SU-DHL-6 (cell line): ENCODE data around the gene SMC2.

ENCODE experiments used
- H2AFZ ChIP-seq: fragments of 200-600 bp; sonication (generic); 2 replicates; pipeline ENCODE4 v1.6.1; 2014; ENCODE audit warnings: low read depth, mild to moderate bottlenecking, moderate library complexity, mixed read lengths, antibody characterized with exemption, low read length; ENCODE audit not compliant: severe bottlenecking
- H3F3A ChIP-seq: fragments of 200-600 bp; shearing (Covaris generic); 2 replicates; pipeline ENCODE4 v1.6.0; 2016; ENCODE audit warnings: antibody characterized with exemption, mild to moderate bottlenecking; ENCODE audit not compliant: insufficient read depth
- H3K27ac ChIP-seq: fragments of 200-600 bp; sonication (generic); 2 replicates; pipeline ENCODE4 v1.5.1; 2016; ENCODE audit warnings: low read depth, mild to moderate bottlenecking, low read length, moderate library complexity, mixed read lengths
- H3K27me3 ChIP-seq: fragments of 200-600 bp; sonication (generic), shearing (Covaris generic); 2 replicates; pipeline ENCODE4 v1.6.0; 2014; ENCODE audit warnings: mild to moderate bottlenecking, low read length
- H3K36me3 ChIP-seq: fragments of 200-600 bp; sonication (generic); 2 replicates; pipeline ENCODE4 v1.6.1; 2014; ENCODE audit warnings: mild to moderate bottlenecking, low read length, mixed read lengths
- H3K4me2 ChIP-seq: fragments of 300-600, 200-600 bp; shearing (Covaris generic), sonication (generic); 2 replicates; pipeline ENCODE4 v1.6.0; 2014; ENCODE audit warnings: low read length, low read depth, mild to moderate bottlenecking; ENCODE audit not compliant: poor library complexity, severe bottlenecking
- H3K4me3 ChIP-seq: fragments of 200-600 bp; sonication (generic); 2 replicates; pipeline ENCODE4 v1.5.1; 2014; ENCODE audit warnings: antibody characterized with exemption, low read length, mild to moderate bottlenecking, mixed read lengths; ENCODE audit not compliant: insufficient read depth, poor library complexity, severe bottlenecking
- H3K79me2 ChIP-seq: fragments of 200-600 bp; sonication (generic); 2 replicates; pipeline ENCODE4 v1.6.1; 2014; ENCODE audit warnings: mild to moderate bottlenecking, low read length, moderate library complexity; ENCODE audit not compliant: insufficient read depth
- H3K9ac ChIP-seq: fragments of 200-600 bp; sonication (generic); 2 replicates; pipeline ENCODE4 v1.7.0; 2014; ENCODE audit warnings: mild to moderate bottlenecking, low read length
- H3K9me2 ChIP-seq: fragments of 200-600 bp; sonication (generic); replicated peaks from 2 replicates; pipeline ENCODE4 v1.6.1; 2014; ENCODE audit warnings: low read length; ENCODE audit not compliant: insufficient read depth
- H3K9me3 ChIP-seq: fragments of 200-600 bp; sonication (generic); 2 replicates; pipeline ENCODE4 v1.6.1; 2014; ENCODE audit warnings: low read length, mixed read lengths; ENCODE audit not compliant: insufficient read depth
- H4K20me1 ChIP-seq: fragments of 200-600 bp; sonication (generic); 2 replicates; pipeline ENCODE4 v1.6.1; 2014; ENCODE audit warnings: low read depth, mild to moderate bottlenecking, antibody characterized with exemption, low read length, moderate library complexity, mixed read lengths
- CTCF ChIP-seq: fragments of 200-600 bp; sonication (generic); IDR thresholded peaks from one replicate; pipeline ENCODE4 v1.5.1; 2017; ENCODE audit warnings: antibody characterized with exemption, mild to moderate bottlenecking, low read length, moderate library complexity; ENCODE audit not compliant: insufficient read depth, poor library complexity, severe bottlenecking
- EZH2phosphoT487 ChIP-seq: fragments of 200-600 bp; sonication (generic), shearing (Covaris generic); conservative IDR thresholded peaks from 2 replicates; pipeline ENCODE4 v1.6.1; 2018; ENCODE audit warnings: mild to moderate bottlenecking, antibody characterized with exemption, low read length, moderate library complexity, mixed read lengths

Gene SMC2

GRCh38 chr9:104094534-104095015 is 466 bp downstream of the SMC2 start:
- Histone ChIP-seq H3K27me3 (no peaks in the 10 kb centered on the region), H3K4me3 (peak overlapping the region; percentile 95), H3K4me2 (peak overlapping the region; percentile 96), H3K79me2 (peaks cover 58% of the 10 kb centered on the region), H3K9me3 (no peaks in the 10 kb centered on the region), H3K9ac (peak overlapping the region; percentile 98), H3F3A (no peaks in the 10 kb centered on the region), H3K9me2 (no peaks in the 10 kb centered on the region), H3K36me3 (peaks cover 21% of the 10 kb centered on the region), H4K20me1 (no peaks in the 10 kb centered on the region), H2AFZ (peak overlapping the region; percentile 96), H3K27ac (peak overlapping the region; percentile 85)
- TF ChIP-seq EZH2phosphoT487 (no peak), CTCF (no peak)

GRCh38 chr9:104099630-104100029 is 5.5 kb downstream of the SMC2 start:
- no peak overlapping the region for H3K4me2 ChIP-seq
- H4K20me1 ChIP-seq: no peaks in the 10 kb centered on the region
- no peaks in the 10 kb centered on the region for H3K9me3 ChIP-seq
- TF ChIP-seq EZH2phosphoT487 (no peak), CTCF (no peak)
- no peak overlapping the region for H3K27ac ChIP-seq
- peaks cover 48% of the 10 kb centered on the region for H3K79me2 ChIP-seq
- H3K4me3 ChIP-seq: no peak overlapping the region
- H3K36me3 ChIP-seq: peaks cover 62% of the 10 kb centered on the region
- H3K27me3 ChIP-seq: no peaks in the 10 kb centered on the region
- no peaks in the 10 kb centered on the region for H3K9me2 ChIP-seq
- H3K9ac ChIP-seq: no peak overlapping the region
- H2AFZ ChIP-seq: no peak overlapping the region
- H3F3A ChIP-seq: 0 out of 2 replicates have a peak, but pooled peaks cover 4% of the 10 kb centered on the region

GRCh38 chr9:104104360-104104759 is 10.3 kb downstream of the SMC2 start:
- 0 out of 2 replicates have a peak, but pooled peaks cover 2% of the 10 kb centered on the region for H4K20me1 ChIP-seq
- H2AFZ ChIP-seq: no peak overlapping the region
- no peak overlapping the region for H3K4me2 ChIP-seq
- H3K4me3 ChIP-seq: no peak overlapping the region
- no peaks in the 10 kb centered on the region for H3K27me3 ChIP-seq
- H3K9me3 ChIP-seq: no peaks in the 10 kb centered on the region
- H3F3A ChIP-seq: 0 out of 2 replicates have a peak, but pooled peaks cover 4% of the 10 kb centered on the region
- TF ChIP-seq CTCF (no peak), EZH2phosphoT487 (no peak)
- no peaks in the 10 kb centered on the region for H3K9me2 ChIP-seq
- peaks cover under 1% of the 10 kb centered on the region; the same call in 1 of the 2 replicates for H3K79me2 ChIP-seq
- H3K27ac ChIP-seq: no peak overlapping the region
- no peak overlapping the region for H3K9ac ChIP-seq
- H3K36me3 ChIP-seq: peaks cover 48% of the 10 kb centered on the region
